ENCODE data around the gene HIF1AN.
"Not testable (repeated sequence)": the region's sequence is repeated elsewhere in the genome, so short reads cannot be mapped to it uniquely, and the experiment has no call there.

HIF1AN gene

GRCh38 chr10:100567249-100567648, 31.5 kb downstream of the HIF1AN start:
- no peak for DNase-seq (ENCODE audit: low read depth, low spot score)

DNA sequence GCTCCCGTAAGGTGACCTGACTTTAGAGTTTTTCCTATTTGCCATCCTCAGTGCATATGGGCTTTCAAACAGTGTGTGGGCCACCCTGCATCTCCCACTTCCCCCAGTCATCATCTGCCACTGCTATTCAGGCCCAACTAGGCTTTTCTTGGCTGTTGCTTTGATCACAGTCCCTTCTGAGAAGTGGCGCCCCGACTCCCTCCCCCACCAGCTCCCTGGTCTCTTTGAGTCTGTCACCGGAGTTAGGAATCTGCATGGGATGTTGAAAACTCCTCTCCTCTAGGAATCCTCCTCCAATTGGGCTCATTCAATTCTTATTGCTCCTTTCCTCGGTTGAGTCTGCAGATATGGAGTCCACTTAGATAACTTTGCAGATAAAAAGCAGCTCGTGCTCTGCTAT, 32.1 kb downstream of the HIF1AN start:
- DNase-seq (ENCODE audit: low read depth, low spot score): no peak

DNA sequence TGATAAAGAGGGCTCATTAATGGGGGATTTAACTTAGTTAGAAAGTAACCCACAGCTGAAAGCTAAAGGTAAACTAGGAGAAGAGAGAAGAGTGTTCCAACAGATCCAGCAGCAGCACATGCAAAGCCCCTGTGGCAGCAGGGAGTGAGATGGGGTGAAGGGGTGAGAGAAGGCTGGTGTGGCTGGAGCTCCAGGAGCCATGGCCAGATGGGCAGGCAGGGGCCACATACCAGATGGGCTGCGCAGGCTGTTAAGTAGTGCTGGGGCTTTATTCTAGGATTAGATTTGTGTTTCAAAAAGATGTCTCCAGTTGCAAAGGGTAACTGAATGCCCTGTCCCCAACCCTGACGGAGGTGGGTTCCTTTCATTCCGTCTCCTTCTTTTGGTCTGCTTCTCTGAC, 33.2 kb downstream of the HIF1AN start:
- no peak for DNase-seq (ENCODE audit: low read depth, low spot score)

DNA sequence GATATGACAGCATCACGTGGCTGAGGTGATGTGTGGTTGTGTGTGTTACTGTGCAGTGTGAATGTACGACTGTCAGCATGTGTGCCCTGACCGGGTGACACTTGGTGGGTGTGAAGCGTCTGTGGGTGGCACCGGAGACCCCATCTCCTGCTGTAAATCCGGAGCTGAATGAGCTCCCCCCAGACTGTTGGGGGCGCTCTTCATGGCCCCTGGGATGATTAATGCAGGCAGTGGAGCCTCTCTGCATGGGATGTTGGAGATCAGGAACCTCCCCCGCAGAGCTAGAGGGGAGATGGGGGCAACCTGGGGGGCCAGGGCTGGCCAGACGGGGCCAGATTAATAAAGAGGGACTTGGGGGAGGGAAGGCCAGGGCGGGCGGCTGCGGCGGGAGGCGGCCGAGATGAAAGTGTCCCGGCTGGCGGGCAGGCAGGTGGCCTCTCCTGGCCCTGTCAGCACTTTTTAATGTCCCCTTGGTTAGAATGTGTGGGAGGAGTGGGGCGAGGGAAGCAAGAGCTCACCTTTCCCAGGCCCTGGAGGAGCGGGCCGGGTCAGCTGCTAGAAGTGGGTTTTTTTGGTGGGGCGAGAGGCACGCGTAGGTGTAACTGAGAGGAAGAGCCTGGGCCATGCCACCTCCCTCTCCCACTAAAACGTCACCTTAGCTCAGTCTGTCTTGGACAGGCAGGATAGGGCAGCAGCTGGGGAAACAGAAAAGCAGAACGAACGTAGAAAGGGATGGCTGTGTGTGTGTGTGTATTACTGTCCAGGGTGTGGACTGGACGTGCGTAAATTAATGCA, 34.1 kb downstream of the HIF1AN start:
- DNase-seq (ENCODE audit: low read depth, low spot score): no peak

- DNase-seq (ENCODE audit: low read depth, low spot score): no peak
Measured at GRCh38 chr10:100570506-100570905, 34.8 kb downstream of the HIF1AN start.

DNA sequence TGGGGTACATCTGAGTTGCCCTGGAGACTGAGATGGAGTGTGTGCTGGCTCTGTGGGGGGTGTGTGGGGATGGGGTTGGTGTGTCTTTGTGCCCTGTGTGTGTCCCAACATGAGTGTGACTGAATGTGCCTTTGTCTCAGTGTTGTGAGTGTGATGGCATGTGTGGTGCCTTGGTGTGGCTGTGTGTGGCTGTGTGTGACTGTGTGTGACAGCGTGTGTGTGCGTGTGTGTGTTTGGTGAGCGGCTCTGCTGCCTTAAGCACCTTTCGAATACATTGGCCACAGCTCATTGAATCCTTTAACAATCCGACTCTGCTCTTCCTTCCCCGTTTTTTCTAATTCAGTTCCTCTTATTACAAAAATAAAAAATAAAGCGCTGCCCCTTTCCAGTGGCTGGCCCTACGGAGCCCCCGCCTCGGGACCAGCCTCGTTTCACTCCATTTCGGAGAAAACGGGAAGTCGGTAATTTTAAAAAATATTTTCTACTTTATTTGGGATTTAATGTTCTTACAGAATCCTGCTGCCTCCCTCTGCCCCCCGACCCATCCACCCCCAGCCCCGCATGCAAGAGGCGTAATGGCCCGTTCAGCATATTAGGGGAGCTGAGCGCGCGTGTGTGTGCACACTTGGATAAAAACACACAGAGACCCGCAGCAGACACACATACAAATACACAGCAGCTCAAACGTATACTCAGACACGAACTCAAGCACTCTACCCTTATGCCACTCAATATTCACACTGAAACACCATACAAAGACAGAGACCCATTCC, 35.5 kb downstream of the HIF1AN start:
- DNase-seq (ENCODE audit: low read depth, low spot score): no peak

- not testable (repeated sequence) for DNase-seq (ENCODE audit: low read depth, low spot score)
Measured at GRCh38 chr10:100575146-100575545, 39.4 kb downstream of the HIF1AN start.

DNA sequence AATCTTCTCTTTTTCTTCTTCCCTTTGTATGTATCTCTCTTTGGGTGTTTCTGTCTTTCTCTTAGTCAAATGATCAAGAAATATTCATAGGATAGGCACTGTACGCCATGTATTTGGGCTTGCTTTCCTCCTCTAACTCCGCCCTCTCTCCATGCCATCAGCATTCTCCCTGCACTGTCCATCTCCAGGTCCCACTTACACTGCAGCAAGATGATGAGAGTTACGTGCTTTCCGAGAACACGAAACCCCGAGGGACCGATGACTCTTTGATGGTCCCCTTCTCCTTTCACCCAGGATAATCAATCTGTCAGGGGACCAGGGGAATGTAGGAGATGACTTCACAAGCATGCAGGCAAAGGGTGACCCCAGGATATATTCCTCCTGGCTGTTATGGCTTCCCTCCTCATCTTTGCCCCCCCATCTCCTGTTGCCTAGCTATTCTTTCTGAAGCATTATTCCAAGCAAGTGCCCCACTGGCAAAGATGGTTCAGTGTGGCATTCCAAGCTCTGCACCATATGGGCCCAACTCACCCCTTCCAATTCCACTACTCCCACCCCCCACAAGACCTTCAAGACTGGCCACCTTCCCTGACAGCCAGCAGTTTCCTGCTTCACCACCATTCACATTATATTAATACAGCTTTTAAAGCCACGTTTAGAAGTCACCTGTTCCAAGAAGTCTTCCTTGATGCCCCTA, 40.0 kb downstream of the HIF1AN start:
- no peak for DNase-seq (ENCODE audit: low read depth, low spot score)

DNA sequence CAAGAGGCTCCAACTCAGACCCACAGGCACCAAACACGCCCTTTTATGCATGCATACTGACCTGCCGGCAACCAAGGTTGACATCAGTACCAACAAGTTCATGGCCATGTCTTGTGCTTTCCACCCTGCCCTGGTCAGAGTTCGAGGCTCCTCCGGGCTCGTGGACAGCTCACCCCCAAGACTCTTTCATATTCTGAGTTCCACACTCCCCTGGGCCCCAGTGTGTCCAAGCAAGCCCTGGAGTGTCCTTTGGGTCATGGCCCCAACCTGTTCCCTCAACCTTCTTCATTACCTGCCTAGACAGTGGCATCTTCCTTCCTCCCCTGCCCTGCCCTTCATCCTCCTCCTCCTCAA, 40.5 kb downstream of the HIF1AN start:
- DNase-seq (ENCODE audit: low read depth, low spot score): no peak

- no peak for DNase-seq (ENCODE audit: low read depth, low spot score)
Measured at GRCh38 chr10:100579261-100580090, 43.7 kb downstream of the HIF1AN start.

DNA sequence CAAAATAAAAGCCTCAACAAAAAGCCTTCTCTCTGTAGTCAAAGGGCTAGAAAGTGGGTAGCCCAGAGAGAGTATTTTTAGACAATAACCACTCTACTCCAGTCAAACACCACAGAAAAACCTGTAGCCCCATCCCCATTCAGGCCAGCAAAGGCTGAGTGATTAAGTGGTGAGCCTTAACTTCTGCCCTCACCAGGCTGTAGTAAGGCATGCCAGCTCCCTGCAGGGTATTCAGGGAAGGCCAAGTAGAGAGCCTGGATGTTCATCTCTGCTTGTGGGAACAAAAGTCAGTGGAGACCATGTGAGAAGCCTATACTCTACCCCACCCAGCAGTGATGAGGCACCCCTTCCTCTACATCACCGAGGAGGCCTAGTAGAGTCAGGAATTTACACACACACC, 51.2 kb downstream of the HIF1AN start:
- DNase-seq (ENCODE audit: low read depth, low spot score): no peak

DNA sequence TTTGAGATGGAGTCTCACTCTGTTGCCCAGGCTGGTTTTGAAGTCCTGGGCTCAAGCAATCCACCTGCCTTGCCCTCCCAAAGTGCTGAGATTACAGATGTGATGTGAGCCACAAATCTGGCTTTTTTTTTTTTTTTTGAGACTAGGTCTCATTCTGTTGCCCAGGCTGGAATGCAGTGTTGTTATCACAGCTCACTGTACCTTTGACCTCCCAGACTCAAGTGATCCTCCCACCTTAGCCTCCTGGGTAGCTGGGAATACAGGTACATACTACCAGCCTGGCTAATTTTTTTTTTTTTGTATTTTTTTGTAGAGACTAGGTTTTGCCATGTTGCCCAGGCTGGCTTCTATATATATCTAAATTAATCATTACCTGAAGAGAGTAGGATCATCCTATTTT, 62.4 kb downstream of the HIF1AN start:
- no peak for DNase-seq (ENCODE audit: low read depth, low spot score)

- no peak for DNase-seq (ENCODE audit: low read depth, low spot score)
Measured at GRCh38 chr10:100600218-100600617, 64.5 kb downstream of the HIF1AN start.

DNA sequence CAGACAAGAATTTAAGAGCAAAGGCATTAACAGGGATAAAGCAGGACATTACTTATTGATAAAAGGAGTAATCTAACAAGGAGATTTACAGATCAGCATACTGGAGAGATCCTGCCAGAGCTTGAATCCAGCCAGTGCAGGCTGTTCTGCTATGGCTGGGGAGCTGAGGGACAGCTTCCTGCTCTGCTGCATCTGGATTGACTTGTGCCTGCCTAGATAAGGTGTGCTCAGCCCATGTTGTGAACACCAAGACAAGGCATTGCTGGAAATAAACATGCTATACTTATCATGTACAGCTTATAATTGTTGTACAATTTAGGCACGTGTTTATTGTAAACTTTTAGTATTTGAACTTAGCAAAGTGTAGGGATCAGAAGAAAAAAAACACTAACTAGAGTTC, 71.7 kb downstream of the HIF1AN start:
- no peak for DNase-seq (ENCODE audit: low read depth, low spot score)
